ENCODE data around the gene EXOSC7. TPM values are rescaled to one million over a fixed set of nuclear protein-coding genes. Genes with fewer than 3 reads are reported as not detected.
A peak's percentile ranks its signal among the peaks of the same experiment; 100 is the strongest.

Gene EXOSC7
- total and polyA plus RNA-seq, 9 of the 15 experiments (the other 6 are each of a cell fraction or from before 2014, with no cell fraction given): 88.5 to 237 (median 112) TPM

DNA sequence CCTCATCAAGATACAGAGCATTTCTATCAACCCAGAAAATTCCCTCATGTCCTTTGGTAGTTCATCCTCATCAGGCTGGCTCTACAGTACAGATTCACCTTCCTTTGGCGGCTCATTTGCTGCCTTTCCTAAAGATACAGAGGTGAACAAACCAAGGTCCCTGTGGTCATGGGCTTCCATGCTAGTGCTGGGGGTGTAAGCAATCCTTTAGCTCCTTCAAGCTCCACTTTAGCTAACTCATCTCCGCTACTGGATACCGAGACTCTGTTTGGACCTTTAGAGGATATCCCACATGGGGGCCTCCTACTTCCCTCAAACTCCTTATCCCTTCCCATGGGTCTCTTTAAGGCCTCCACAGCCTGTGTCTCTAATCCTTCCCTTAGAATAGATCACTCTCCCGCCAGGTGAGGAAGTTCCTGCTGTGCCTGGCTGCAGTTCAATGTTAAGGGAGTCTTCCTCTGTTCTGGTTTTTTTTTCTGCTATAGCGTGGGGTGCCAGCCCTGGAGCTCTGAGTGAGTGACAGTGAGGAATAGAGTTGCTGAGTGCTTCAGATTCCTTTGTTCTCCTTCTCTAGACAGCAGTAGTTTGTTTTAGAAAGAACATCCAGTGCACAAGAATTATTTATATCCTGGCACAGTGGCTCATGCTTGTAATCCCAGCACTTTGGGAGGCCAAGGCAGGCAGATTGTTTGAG lies 80.7 kb downstream of the EXOSC7 start (continued):
- TF ChIP-seq ZNF780A (CRISPR knock-in tag; IDR thresholded peaks at IDR 0.05) (no peak), CSDE1 (IDR thresholded peaks at IDR 0.05) (no peak), PKNOX1 (IDR thresholded peaks at IDR 0.05) (peak; percentile 63), NEUROD1 (IDR thresholded peaks at IDR 0.05; ENCODE audit: borderline replicate concordance, low read depth, low read length, partially characterized antibody) (peak; percentile 19), DDX20 (tag; IDR thresholded peaks at IDR 0.05; ENCODE audit: low read depth) (0 out of 2 replicates have a peak, but pooled peaks have one; percentile 39), SMC3 (conservative IDR thresholded peaks at IDR 0.05; ENCODE audit: insufficient read depth, low read depth, low read length) (no peak), ZNF57 (CRISPR knock-in tag; IDR thresholded peaks at IDR 0.05) (no peak), CC2D1A (IDR thresholded peaks at IDR 0.05) (no peak)
- TF ChIP-seq, protein P1, sequence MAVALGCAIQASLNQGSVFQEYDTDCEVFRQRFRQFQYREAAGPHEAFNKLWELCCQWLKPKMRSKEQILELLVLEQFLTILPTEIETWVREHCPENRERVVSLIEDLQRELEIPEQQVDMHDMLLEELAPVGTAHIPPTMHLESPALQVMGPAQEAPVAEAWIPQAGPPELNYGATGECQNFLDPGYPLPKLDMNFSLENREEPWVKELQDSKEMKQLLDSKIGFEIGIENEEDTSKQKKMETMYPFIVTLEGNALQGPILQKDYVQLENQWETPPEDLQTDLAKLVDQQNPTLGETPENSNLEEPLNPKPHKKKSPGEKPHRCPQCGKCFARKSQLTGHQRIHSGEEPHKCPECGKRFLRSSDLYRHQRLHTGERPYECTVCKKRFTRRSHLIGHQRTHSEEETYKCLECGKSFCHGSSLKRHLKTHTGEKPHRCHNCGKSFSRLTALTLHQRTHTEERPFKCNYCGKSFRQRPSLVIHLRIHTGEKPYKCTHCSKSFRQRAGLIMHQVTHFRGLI (CRISPR knock-in tag; IDR thresholded peaks at IDR 0.05): no peak

Data from K562 (cell line).